DOHH2 (cell line): ENCODE data around the gene CEP76.

Experiments
- CTCF ChIP-seq: fragments of 200-600 bp; sonication (generic); IDR thresholded peaks from one replicate; pipeline ENCODE4 v1.5.1; 2014; ENCODE audit warnings: antibody characterized with exemption, mild to moderate bottlenecking, low read depth, low read length; ENCODE audit not compliant: poor library complexity, severe bottlenecking
- EZH2phosphoT487 ChIP-seq: fragments of 200-600 bp; sonication (generic); IDR thresholded peaks from 2 replicates; pipeline ENCODE4 v1.6.1; 2017; ENCODE audit warnings: borderline replicate concordance, mild to moderate bottlenecking, antibody characterized with exemption, low read length, moderate library complexity, mixed read lengths

GRCh38 chr18:12630136-12630535 lies 72.4 kb downstream of the CEP76 start:
- TF ChIP-seq CTCF: no peak
- no peak for TF ChIP-seq EZH2phosphoT487
